Immature natural killer cell (primary cell): Measurements from ENCODE around the gene ZFPM1. TPM values are rescaled to one million over a fixed set of nuclear protein-coding genes. Genes with fewer than 3 reads are reported as not detected.
"Not testable (repeated sequence)": the region's sequence is repeated elsewhere in the genome, so short reads cannot be mapped to it uniquely, and the experiment has no call there.

Experiments
- DNase-seq, 3 donors: peaks; one replicate each; pipeline ENCODE4 v3.0.0; 2022; ENCODE audit warnings: mixed read lengths in 1 of 3
- H3K27ac Mint-ChIP-seq, 6 donors: one replicate each; pipeline ENCODE4 v1.8.0; 2020; ENCODE audit warnings: mixed read lengths in 6 of 6, mild to moderate bottlenecking in 5 of 6, inconsistent platforms in 4 of 6, moderate library complexity in 3 of 6
- H3K27me3 Mint-ChIP-seq, 3 donors: one replicate each; pipeline ENCODE4 v1.8.0; 2020 to 2021; ENCODE audit warnings: low read depth in 3 of 3, mild to moderate bottlenecking in 3 of 3, mixed read lengths in 3 of 3, moderate library complexity in 3 of 3, inconsistent platforms in 1 of 3
- H3K36me3 Mint-ChIP-seq, 3 donors: one replicate each; pipeline ENCODE4 v1.8.0; 2020; ENCODE audit warnings: mixed read lengths in 3 of 3, inconsistent platforms in 2 of 3, mild to moderate bottlenecking in 2 of 3
- H3K4me1 Mint-ChIP-seq, 2 donors: one replicate each; pipeline ENCODE4 v1.8.0; 2020; ENCODE audit warnings: inconsistent platforms in 2 of 2, mild to moderate bottlenecking in 2 of 2, mixed read lengths in 2 of 2, moderate library complexity in 1 of 2
- H3K4me3 Mint-ChIP-seq, 5 donors: one replicate each; pipeline ENCODE4 v1.8.0; 2020; ENCODE audit warnings: mild to moderate bottlenecking in 5 of 5, mixed read lengths in 5 of 5, inconsistent platforms in 3 of 5, moderate library complexity in 3 of 5
- H3K9me3 Mint-ChIP-seq, 6 donors: one replicate each; pipeline ENCODE4 v1.8.0; 2020; ENCODE audit warnings: mild to moderate bottlenecking in 6 of 6, mixed read lengths in 6 of 6, inconsistent platforms in 4 of 6, moderate library complexity in 3 of 6
- polyA plus RNA-seq, 3 donors: library from polyadenylated mRNA; unstranded; fragments of 300-500 nt; fragmentation: Illumina TruSeq; gene quantifications; one replicate each; pipeline ENCODE4 v1.2.3, GENCODE V29; 2021

The ZFPM1 gene
- polyA plus RNA-seq, 3 donors from 2014 or later = 0.14 to 0.75 TPM; not detected in 1

- H3K27ac Mint-ChIP-seq = peak overlapping the region in 1 of 6 donors; percentile 44
- H3K27me3 Mint-ChIP-seq = peaks cover 0 to 19% (median 0%) of the 10 kb centered on the region in 3 donors
- H3K4me1 Mint-ChIP-seq = peaks cover 7 to 18% of the 10 kb centered on the region in 2 donors
- H3K36me3 Mint-ChIP-seq = peaks cover 0 to 3% (median 0%) of the 10 kb centered on the region in 3 donors
- no peak overlapping the region for H3K4me3 Mint-ChIP-seq
- DNase-seq = no peak
- no peaks in the 10 kb centered on the region for H3K9me3 Mint-ChIP-seq
These were observed 61.0 kb downstream of the ZFPM1 start for GRCh38 chr16:88514070-88514469.

DNA sequence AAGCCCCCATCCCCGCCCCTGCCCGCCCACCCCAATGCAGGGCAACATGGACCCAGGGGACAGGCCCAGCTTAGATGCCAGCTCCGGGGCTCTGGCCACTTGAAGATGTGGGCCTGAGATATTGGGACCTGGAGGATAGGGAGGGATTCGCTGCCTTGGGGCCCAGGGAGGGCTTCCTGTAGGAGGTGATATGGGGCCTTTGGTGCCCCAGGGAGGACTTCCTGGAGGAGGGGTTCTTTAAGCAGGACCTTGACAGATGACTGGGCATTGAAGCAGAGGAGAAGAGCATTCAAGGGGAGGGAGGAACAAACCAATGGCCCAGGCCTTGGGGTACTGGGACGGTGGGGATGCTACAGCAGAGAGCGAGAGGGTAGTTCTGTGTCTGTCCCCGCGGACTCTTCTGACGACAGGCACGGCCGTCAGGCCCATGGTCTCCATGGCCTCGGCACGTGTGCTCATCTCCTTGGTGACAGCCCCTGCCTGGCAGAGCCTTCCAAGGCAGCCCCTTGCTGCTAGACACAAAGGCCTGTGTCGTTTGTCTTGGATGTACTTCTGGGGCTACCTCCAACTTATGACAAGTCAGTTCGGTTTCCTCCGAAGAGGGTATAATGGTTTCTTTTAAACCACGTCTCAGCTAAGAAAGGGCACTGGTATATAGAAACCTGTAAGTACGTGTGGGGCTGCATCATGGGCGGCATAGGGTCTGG is 61.6 kb downstream of the ZFPM1 start:
- no peak for DNase-seq
- H3K4me1 Mint-ChIP-seq = peaks cover 9 to 18% of the 10 kb centered on the region in 2 donors
- no peaks in the 10 kb centered on the region for H3K9me3 Mint-ChIP-seq
- peaks cover 1 to 17% (median 1%) of the 10 kb centered on the region in 3 donors for H3K27me3 Mint-ChIP-seq
- peaks cover 0 to 3% (median 0%) of the 10 kb centered on the region in 3 donors for H3K36me3 Mint-ChIP-seq
- no peak overlapping the region for H3K4me3 Mint-ChIP-seq
- peak overlapping the region in 2 of 6 donors; percentile 40 to 57 for H3K27ac Mint-ChIP-seq

DNA sequence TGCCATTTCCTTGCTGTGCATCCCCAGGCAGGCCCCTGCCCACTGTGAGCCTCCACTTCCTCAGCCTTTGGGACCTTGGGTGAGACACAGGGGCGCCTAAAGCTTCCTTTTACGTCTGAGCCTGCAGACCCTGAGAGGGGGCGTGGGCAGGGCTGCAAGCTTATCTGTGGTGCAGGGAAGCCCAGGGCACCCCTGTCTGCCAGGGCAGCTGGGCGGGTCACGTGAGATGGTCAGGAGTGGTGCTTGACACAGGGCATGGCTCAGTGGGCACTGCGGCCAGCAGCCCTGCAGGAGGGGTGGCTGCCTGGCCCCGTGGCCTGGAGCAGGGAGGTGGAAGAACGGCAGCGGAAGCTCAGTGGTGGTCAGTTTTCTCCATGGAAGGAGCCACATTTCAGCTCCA is 62.3 kb downstream of the ZFPM1 start:
- H3K36me3 Mint-ChIP-seq = peaks cover 0 to 3% (median 3%) of the 10 kb centered on the region in 3 donors
- no peaks in the 10 kb centered on the region for H3K9me3 Mint-ChIP-seq
- H3K4me1 Mint-ChIP-seq = peaks cover 11 to 18% of the 10 kb centered on the region in 2 donors
- no peak for DNase-seq
- no peak overlapping the region for H3K4me3 Mint-ChIP-seq
- peaks cover 1 to 17% (median 3%) of the 10 kb centered on the region in 3 donors for H3K27me3 Mint-ChIP-seq
- no peak overlapping the region for H3K27ac Mint-ChIP-seq

DNA sequence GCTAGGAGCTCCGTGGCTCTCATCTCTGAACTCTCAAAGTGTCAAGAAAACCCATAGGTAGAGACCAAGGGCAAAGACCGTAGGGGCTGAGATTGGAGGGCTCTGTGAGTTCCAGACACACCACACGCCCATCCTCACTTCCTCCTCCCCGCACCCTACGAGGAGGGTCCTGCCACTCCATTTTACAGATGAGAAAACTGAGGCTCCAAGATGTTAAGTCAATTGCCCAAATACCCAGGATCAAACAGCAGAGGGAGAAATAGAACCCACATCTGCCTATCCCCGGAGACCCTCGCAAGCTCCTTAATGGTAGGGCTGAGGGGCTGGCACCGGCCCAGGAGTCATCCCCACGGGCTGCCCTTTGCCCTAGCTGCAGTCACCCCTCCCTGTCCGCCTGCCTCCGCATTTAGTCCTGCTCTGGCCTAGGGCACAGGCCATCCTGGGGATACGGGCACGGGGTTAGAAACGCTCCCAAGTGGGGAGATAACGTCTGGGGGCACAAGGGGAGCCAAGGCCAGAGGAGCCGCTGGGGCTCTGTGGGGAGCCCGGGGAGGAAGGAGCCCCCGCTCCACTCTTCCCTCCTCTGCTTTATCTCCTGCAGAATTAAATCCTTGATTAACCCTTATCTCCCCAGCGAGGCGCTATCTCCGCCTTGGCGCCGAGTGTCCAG is 63.0 kb downstream of the ZFPM1 start:
- peak overlapping the region in 2 of 6 donors; percentile 45 to 61 for H3K27ac Mint-ChIP-seq
- no peaks in the 10 kb centered on the region for H3K9me3 Mint-ChIP-seq
- H3K4me3 Mint-ChIP-seq = no peak overlapping the region
- H3K4me1 Mint-ChIP-seq = peaks cover 11 to 18% of the 10 kb centered on the region in 2 donors
- H3K36me3 Mint-ChIP-seq = peaks cover 0 to 3% (median 3%) of the 10 kb centered on the region in 3 donors
- DNase-seq = no peak
- peaks cover 1 to 15% (median 3%) of the 10 kb centered on the region in 3 donors for H3K27me3 Mint-ChIP-seq

GRCh38 chr16:88516601-88517061 is 63.6 kb downstream of the ZFPM1 start:
- DNase-seq = no peak
- H3K4me1 Mint-ChIP-seq = peaks cover 11 to 18% of the 10 kb centered on the region in 2 donors
- H3K4me3 Mint-ChIP-seq = no peak overlapping the region
- H3K27me3 Mint-ChIP-seq = peaks cover 1 to 11% (median 3%) of the 10 kb centered on the region in 3 donors
- peak overlapping the region in 2 of 6 donors; percentile 35 to 45 for H3K27ac Mint-ChIP-seq
- H3K9me3 Mint-ChIP-seq = no peaks in the 10 kb centered on the region
- peaks cover 0 to 3% (median 3%) of the 10 kb centered on the region in 3 donors for H3K36me3 Mint-ChIP-seq

DNA sequence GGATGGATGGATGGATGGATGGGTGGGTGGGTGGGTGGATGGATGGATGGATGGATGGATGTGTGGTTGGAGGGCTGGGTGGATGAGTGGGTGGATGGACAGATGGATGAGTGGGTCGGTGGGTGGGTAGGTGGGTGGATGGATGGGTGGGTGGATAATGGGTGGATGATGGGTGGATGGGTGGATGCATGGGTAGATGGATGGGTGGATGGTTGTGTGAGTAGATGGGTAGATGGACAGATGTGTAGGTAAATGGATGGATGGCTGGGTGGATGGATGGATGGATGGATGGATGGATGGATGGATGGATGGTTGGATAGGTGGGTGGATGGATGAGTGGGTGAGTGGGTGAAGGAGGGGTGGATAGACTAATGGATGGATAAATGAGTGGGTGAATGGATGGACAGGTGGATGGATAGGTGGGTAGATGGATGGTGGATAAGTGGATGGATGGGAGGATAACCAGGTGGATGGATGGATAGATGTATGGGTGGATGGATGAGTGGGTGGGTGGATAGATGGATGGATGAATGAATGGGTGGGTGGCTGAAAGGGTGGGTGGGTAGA is 64.2 kb downstream of the ZFPM1 start:
- H3K4me1 Mint-ChIP-seq = peaks cover 11 to 18% of the 10 kb centered on the region in 2 donors
- H3K9me3 Mint-ChIP-seq, H3K4me3 Mint-ChIP-seq, DNase-seq, H3K36me3 Mint-ChIP-seq: not testable (repeated sequence)
- H3K27ac Mint-ChIP-seq = peak overlapping the region in 2 of 6 donors; percentile 53 to 77
- peaks cover 1 to 13% (median 3%) of the 10 kb centered on the region in 3 donors for H3K27me3 Mint-ChIP-seq

- DNase-seq, H3K36me3 Mint-ChIP-seq, H3K4me3 Mint-ChIP-seq, H3K9me3 Mint-ChIP-seq: not testable (repeated sequence)
- H3K4me1 Mint-ChIP-seq = peaks cover 14 to 16% of the 10 kb centered on the region in 2 donors
- peaks cover 1 to 18% (median 3%) of the 10 kb centered on the region in 3 donors for H3K27me3 Mint-ChIP-seq
- H3K27ac Mint-ChIP-seq = peak overlapping the region in 3 of 6 donors; percentile 21 to 85 (median 70)
These were observed 65.5 kb downstream of the ZFPM1 start for GRCh38 chr16:88518411-88519111.

- H3K27ac Mint-ChIP-seq = peak overlapping the region in 2 of 6 donors; percentile 22 to 79
- peaks cover 1 to 16% (median 3%) of the 10 kb centered on the region in 3 donors for H3K27me3 Mint-ChIP-seq
- peaks cover 0 to 3% (median 3%) of the 10 kb centered on the region in 3 donors for H3K36me3 Mint-ChIP-seq
- DNase-seq = no peak
- H3K9me3 Mint-ChIP-seq = no peaks in the 10 kb centered on the region
- no peak overlapping the region for H3K4me3 Mint-ChIP-seq
- H3K4me1 Mint-ChIP-seq = peaks cover 11 to 12% of the 10 kb centered on the region in 2 donors
These were observed 66.2 kb downstream of the ZFPM1 start for GRCh38 chr16:88519240-88519639.

DNA sequence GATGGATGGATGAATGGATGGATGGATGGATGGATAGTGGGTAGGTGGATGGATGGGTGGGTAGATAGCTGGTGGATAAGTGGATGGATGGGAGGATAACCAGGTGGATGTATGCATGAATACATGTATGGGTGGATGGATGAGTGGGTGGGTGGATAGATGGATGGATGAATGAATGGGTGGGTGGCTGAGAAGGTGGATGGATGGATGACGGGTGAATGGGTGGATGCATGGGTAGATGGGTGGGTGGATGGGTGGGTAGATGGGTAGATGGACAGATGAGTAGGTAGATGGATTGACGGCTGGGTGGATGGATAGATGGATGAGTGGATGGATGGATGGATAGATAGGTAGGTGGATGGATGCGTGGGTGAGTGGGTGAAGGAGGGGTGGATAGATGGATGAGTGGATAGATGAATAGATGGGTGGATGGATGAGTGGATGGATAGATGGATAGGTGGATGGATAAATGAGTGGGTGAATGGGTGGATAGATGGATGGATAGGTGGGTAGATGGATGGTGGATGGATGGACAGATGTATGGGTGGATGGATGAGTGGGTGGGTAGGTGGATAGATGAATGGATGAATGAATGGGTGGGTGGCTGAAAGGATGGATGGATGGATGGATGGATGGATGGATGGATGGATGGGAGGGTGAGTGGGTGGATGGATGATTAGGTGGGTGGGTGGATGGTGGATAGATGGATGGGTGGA is 67.0 kb downstream of the ZFPM1 start:
- no peak for DNase-seq
- Mint-ChIP-seq H3K36me3 (peaks cover 0 to 3% (median 3%) of the 10 kb centered on the region in 3 donors), H3K4me1 (peaks cover 13 to 16% of the 10 kb centered on the region in 2 donors), H3K27ac (peak overlapping the region in 3 of 6 donors; percentile 1 to 69 (median 13)), H3K4me3 (no peak overlapping the region), H3K27me3 (peaks cover 3 to 13% (median 5%) of the 10 kb centered on the region in 3 donors), H3K9me3 (no peaks in the 10 kb centered on the region)

DNA sequence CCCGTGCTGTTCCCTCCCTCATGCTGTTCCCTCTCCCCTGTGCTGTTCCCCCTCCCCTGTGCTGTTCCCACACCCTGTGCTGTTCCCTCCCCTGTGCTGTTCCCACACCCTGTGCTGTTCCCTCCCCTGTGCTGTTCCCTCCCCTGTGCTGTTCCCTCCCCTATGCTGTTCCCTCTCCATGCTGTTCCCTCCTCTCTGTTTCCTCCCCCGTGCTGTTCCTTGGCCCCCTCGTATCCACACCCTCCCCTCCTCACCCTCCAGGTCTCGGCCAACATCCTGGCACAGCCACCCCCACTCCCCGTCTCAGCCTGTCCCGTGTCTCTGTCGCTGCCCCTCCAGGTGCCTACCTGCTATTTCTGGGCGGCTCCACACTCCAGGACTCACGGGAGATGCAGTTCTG is 68.6 kb downstream of the ZFPM1 start:
- no peak for DNase-seq
- H3K9me3 Mint-ChIP-seq = no peaks in the 10 kb centered on the region
- H3K27me3 Mint-ChIP-seq = peaks cover 5 to 9% (median 7%) of the 10 kb centered on the region in 3 donors
- no peak overlapping the region for H3K4me3 Mint-ChIP-seq
- peaks cover 24 to 29% of the 10 kb centered on the region in 2 donors for H3K4me1 Mint-ChIP-seq
- peaks cover 0 to 3% (median 0%) of the 10 kb centered on the region in 3 donors for H3K36me3 Mint-ChIP-seq
- H3K27ac Mint-ChIP-seq = peak overlapping the region in 2 of 6 donors; percentile 60 to 74

DNA sequence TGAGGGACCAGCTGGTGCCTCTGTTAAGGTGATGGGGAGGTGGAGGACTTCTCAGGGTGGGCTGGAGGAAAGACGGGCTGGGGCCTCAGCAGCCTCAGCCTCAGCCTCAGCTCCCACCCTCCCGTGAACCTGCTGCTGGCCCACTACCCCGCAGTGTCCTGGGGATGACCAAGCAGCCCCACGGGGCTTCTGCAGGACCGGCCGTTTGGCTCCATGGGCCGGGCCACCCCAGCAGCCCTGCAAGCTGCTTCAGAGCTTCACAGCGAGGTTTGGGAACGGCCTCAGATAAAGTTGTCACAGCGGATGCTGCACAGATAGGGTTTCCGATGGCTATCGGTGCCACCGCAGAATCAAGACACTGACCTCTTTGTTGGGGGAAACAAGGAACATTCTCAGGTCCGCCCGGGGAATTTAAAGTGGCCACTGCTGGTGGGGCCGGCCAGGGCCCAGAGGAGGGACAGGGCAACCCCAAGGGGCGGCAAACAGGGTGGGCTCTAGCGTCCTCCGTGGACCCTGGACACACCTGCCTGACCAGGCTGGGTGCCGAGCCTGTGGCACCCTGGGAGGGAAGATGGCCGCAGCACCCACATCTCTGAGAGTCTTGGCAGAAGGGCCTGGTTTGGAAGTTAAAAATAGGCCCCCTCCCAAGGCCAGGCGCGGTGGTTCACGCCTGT is 69.3 kb downstream of the ZFPM1 start:
- H3K4me1 Mint-ChIP-seq = peaks cover 23 to 32% of the 10 kb centered on the region in 2 donors
- no peak for DNase-seq
- H3K4me3 Mint-ChIP-seq = no peak overlapping the region
- H3K36me3 Mint-ChIP-seq = peaks cover 0 to 3% (median 0%) of the 10 kb centered on the region in 3 donors
- peaks cover 5 to 9% (median 7%) of the 10 kb centered on the region in 3 donors for H3K27me3 Mint-ChIP-seq
- H3K9me3 Mint-ChIP-seq = no peaks in the 10 kb centered on the region
- peak overlapping the region in 3 of 6 donors; percentile 17 to 76 (median 60) for H3K27ac Mint-ChIP-seq
